Hepatocyte (in vitro differentiated cells): Measurements from ENCODE around the gene TMCO4. TPM values are rescaled to one million over a fixed set of nuclear protein-coding genes. Genes with fewer than 3 reads are reported as not detected.

Experiments used
- DNase-seq: peaks from one replicate; pipeline ENCODE4 v3.0.0-alpha.2; 2016; ENCODE audit warnings: low spot score
- H2AFZ ChIP-seq: fragments of 200-600 bp; sonication (generic); 2 replicates; pipeline ENCODE4 v1.6.0; 2016; ENCODE audit warnings: antibody characterized with exemption, mild to moderate bottlenecking
- H3K27ac ChIP-seq: fragments of 200-600 bp; sonication (generic); 2 replicates; pipeline ENCODE4 v1.5.1; 2016; ENCODE audit warnings: mild to moderate bottlenecking
- H3K27me3 ChIP-seq: fragments of 200-600 bp; sonication (generic); 2 replicates; pipeline ENCODE4 v1.6.1; 2016
- H3K36me3 ChIP-seq: fragments of 200-600 bp; sonication (generic); replicated peaks from 2 replicates; pipeline ENCODE4 v1.5.1; 2016; ENCODE audit warnings: low read depth; ENCODE audit not compliant: insufficient read depth
- H3K4me1 ChIP-seq: fragments of 200-600 bp; sonication (generic); 2 replicates; pipeline ENCODE4 v1.5.1; 2016; ENCODE audit warnings: mild to moderate bottlenecking, moderate library complexity; ENCODE audit not compliant: insufficient read depth
- H3K4me2 ChIP-seq: fragments of 200-600 bp; sonication (generic); 2 replicates; pipeline ENCODE4 v1.6.0; 2016
- H3K4me3 ChIP-seq: fragments of 200-600 bp; sonication (generic); 2 replicates; pipeline ENCODE4 v1.5.1; 2016; ENCODE audit warnings: mild to moderate bottlenecking
- H3K79me2 ChIP-seq: fragments of 200-600 bp; sonication (generic); 2 replicates; pipeline ENCODE4 v1.6.0; 2017; ENCODE audit warnings: mild to moderate bottlenecking
- H3K9me2 ChIP-seq: fragments of 200-600 bp; sonication (generic); replicated peaks from 2 replicates; pipeline ENCODE4 v1.6.0; 2017; ENCODE audit warnings: mild to moderate bottlenecking; ENCODE audit not compliant: insufficient read depth
- H3K9me3 ChIP-seq: fragments of 200-600 bp; sonication (generic); 2 replicates; pipeline ENCODE4 v1.5.1; 2016; ENCODE audit warnings: low read depth, mild to moderate bottlenecking
- H4K20me1 ChIP-seq: fragments of 200-600 bp; sonication (generic); 2 replicates; pipeline ENCODE4 v1.6.0; 2016; ENCODE audit warnings: mild to moderate bottlenecking; ENCODE audit not compliant: insufficient read depth, poor library complexity, severe bottlenecking
- CTCF ChIP-seq: fragments of 200-600 bp; sonication (generic); IDR thresholded peaks from 2 replicates; pipeline ENCODE4 v1.5.1; 2016; ENCODE audit warnings: antibody characterized with exemption, mild to moderate bottlenecking; ENCODE audit not compliant: poor library complexity
- EZH2 ChIP-seq: fragments of 200-600 bp; sonication (generic); IDR thresholded peaks from 2 replicates; pipeline ENCODE4 v1.6.1; 2016; ENCODE audit warnings: antibody characterized with exemption, mild to moderate bottlenecking, borderline replicate concordance
- EZH2phosphoT487 ChIP-seq: fragments of 200-600 bp; sonication (generic); IDR thresholded peaks from one replicate; pipeline ENCODE4 v1.6.1; 2018; ENCODE audit warnings: antibody characterized with exemption, mild to moderate bottlenecking, low read depth, moderate library complexity; ENCODE audit not compliant: unreplicated experiment, severe bottlenecking
- WGBS: methylation state at CpG from one replicate; pipeline ENCODE4 v1.1.6; 2016; ENCODE audit warnings: low lambda C conversion rate; ENCODE audit errors: missing lambda C conversion rate; 5-methylcytosine and 5-hydroxymethylcytosine counted together
- polyA plus RNA-seq: library from polyadenylated mRNA; unstranded; fragments of >200 nt; fragmentation: Nextera tagmentation; extraction: Ambion mirVana; gene quantifications from 2 replicates; pipeline ENCODE4 v1.2.1, GENCODE V29; 2016
- total RNA-seq: library from RNA; depleted of rRNA; stranded (reverse); fragments of >200 nt; gene quantifications from 2 replicates; pipeline ENCODE4 v1.2.3, GENCODE V29; 2014

The TMCO4 gene
- total and polyA plus RNA-seq, 2 experiments from 2014 or later: 8.7 to 13.0 TPM

- no peak for DNase-seq
- H3K79me2 ChIP-seq: no peaks in the 10 kb centered on the region
- no peaks in the 10 kb centered on the region for H3K4me1 ChIP-seq
- H3K4me2 ChIP-seq: no peak overlapping the region
- no peak overlapping the region for H3K27ac ChIP-seq
- H3K9me3 ChIP-seq: no peaks in the 10 kb centered on the region
- H3K9me2 ChIP-seq: no peaks in the 10 kb centered on the region
- no peaks in the 10 kb centered on the region for H4K20me1 ChIP-seq
- 91% methylated on average over 14 of the region's 14 CpGs for WGBS
- H2AFZ ChIP-seq: no peak overlapping the region
- H3K4me3 ChIP-seq: no peak overlapping the region
- H3K36me3 ChIP-seq: no peaks in the 10 kb centered on the region
- no peaks in the 10 kb centered on the region for H3K27me3 ChIP-seq
- TF ChIP-seq CTCF: no peak
- no peak for TF ChIP-seq EZH2phosphoT487
- no peak for TF ChIP-seq EZH2
These were observed 99.5 kb downstream of the TMCO4 start for GRCh38 chr1:19700079-19700777.

GRCh38 chr1:19698181-19698580 lies 101.5 kb downstream of the TMCO4 start:
- Histone ChIP-seq H4K20me1 (no peaks in the 10 kb centered on the region), H3K4me3 (no peak overlapping the region), H3K27ac (no peak overlapping the region), H3K4me1 (no peaks in the 10 kb centered on the region), H3K79me2 (no peaks in the 10 kb centered on the region), H2AFZ (no peak overlapping the region), H3K4me2 (no peak overlapping the region), H3K27me3 (no peaks in the 10 kb centered on the region), H3K9me3 (no peaks in the 10 kb centered on the region), H3K9me2 (no peaks in the 10 kb centered on the region), H3K36me3 (no peaks in the 10 kb centered on the region)
- DNase-seq: no peak
- WGBS: 91% methylated on average over 4 of the region's 4 CpGs
- TF ChIP-seq EZH2: no peak
- no peak for TF ChIP-seq CTCF
- TF ChIP-seq EZH2phosphoT487: no peak

GRCh38 chr1:19696820-19697219 lies 102.9 kb downstream of the TMCO4 start:
- no peaks in the 10 kb centered on the region for H3K27me3 ChIP-seq
- H3K4me1 ChIP-seq: no peaks in the 10 kb centered on the region
- no peak overlapping the region for H3K4me2 ChIP-seq
- H3K4me3 ChIP-seq: no peak overlapping the region
- 99% methylated on average over 8 of the region's 8 CpGs for WGBS
- TF ChIP-seq CTCF (no peak), EZH2phosphoT487 (no peak), EZH2 (no peak)
- DNase-seq: no peak
- no peaks in the 10 kb centered on the region for H3K36me3 ChIP-seq
- H3K79me2 ChIP-seq: no peaks in the 10 kb centered on the region
- no peak overlapping the region for H3K27ac ChIP-seq
- no peaks in the 10 kb centered on the region for H3K9me2 ChIP-seq
- no peaks in the 10 kb centered on the region for H4K20me1 ChIP-seq
- H2AFZ ChIP-seq: no peak overlapping the region
- H3K9me3 ChIP-seq: no peaks in the 10 kb centered on the region
